DND-41 (cell line): ENCODE data around the gene DNAJC17.

ENCODE experiments used
- ATAC-seq: fragments of 200-7000 bp; cut with Tn5 transposase; 3 replicates; pipeline ENCODE4 v1.9.1; 2021; ENCODE audit warnings: low read depth; ENCODE audit not compliant: insufficient read depth
- DNase-seq: peaks from one replicate; pipeline ENCODE4 v3.0.0-alpha.2; 2020
- H2AFZ ChIP-seq: 2 replicates; pipeline ENCODE4 v1.6.0; 2012; ENCODE audit warnings: low read depth, low read length
- H3K27ac ChIP-seq: 2 replicates; pipeline ENCODE4 v1.5.1; 2012; ENCODE audit warnings: low read length, inconsistent platforms
- H3K27me3 ChIP-seq: fragments of 200-600 bp; sonication (generic); 2 replicates; pipeline ENCODE4 v1.6.0; 2012; ENCODE audit warnings: low read length, mild to moderate bottlenecking, inconsistent platforms; ENCODE audit not compliant: insufficient read depth, poor library complexity
- H3K36me3 ChIP-seq: 2 replicates; pipeline ENCODE4 v1.5.1; 2012; ENCODE audit warnings: low read length, inconsistent platforms; ENCODE audit not compliant: insufficient read depth
- H3K4me1 ChIP-seq: 2 replicates; pipeline ENCODE4 v1.5.1; 2012; ENCODE audit warnings: mild to moderate bottlenecking, low read length; ENCODE audit not compliant: insufficient read depth
- H3K4me2 ChIP-seq: 2 replicates; pipeline ENCODE4 v1.6.0; 2012; ENCODE audit warnings: mild to moderate bottlenecking, moderate library complexity, low read length, inconsistent platforms; ENCODE audit not compliant: insufficient read depth
- H3K4me3 ChIP-seq, 2 experiments: fragments of 200-600 bp in 1 of 2; shearing (Covaris generic) in 1 of 2; 2 replicates each; pipeline ENCODE4 v1.5.1; 2012 to 2016; ENCODE audit warnings: inconsistent platforms in 2 of 2, low read length in 2 of 2, mild to moderate bottlenecking in 2 of 2, low read depth in 1 of 2, moderate library complexity in 1 of 2
- H3K79me2 ChIP-seq: 2 replicates; pipeline ENCODE4 v1.6.0; 2012; ENCODE audit warnings: low read length, inconsistent platforms; ENCODE audit not compliant: insufficient read depth
- H3K9ac ChIP-seq: 2 replicates; pipeline ENCODE4 v1.6.0; 2012; ENCODE audit warnings: low read depth, mild to moderate bottlenecking, inconsistent platforms, low read length, moderate library complexity
- H3K9me3 ChIP-seq: 2 replicates; pipeline ENCODE4 v1.5.1; 2012; ENCODE audit warnings: low read length, moderate library complexity, mild to moderate bottlenecking, inconsistent platforms; ENCODE audit not compliant: insufficient read depth, severe bottlenecking
- H4K20me1 ChIP-seq: 2 replicates; pipeline ENCODE4 v1.6.0; 2012; ENCODE audit warnings: low read length; ENCODE audit not compliant: insufficient read depth
- CTCF ChIP-seq: IDR thresholded peaks from 2 replicates; pipeline ENCODE4 v1.5.1; 2012; ENCODE audit warnings: borderline replicate concordance, low read length, moderate library complexity, mild to moderate bottlenecking; ENCODE audit not compliant: poor library complexity, severe bottlenecking; ENCODE audit errors: extremely low read depth
- EZH2 ChIP-seq: IDR thresholded peaks from 3 replicates; pipeline ENCODE4 v1.6.1; 2012; ENCODE audit warnings: borderline replicate concordance, low read depth, mild to moderate bottlenecking, moderate library complexity, low read length, inconsistent platforms; ENCODE audit not compliant: severe bottlenecking

DNAJC17 gene

GRCh38 chr15:40830884-40831283 is 23.6 kb upstream of the DNAJC17 start:
- no peaks in the 10 kb centered on the region for H3K27me3 ChIP-seq
- H3K4me3 ChIP-seq, result no peak overlapping the region
- H2AFZ ChIP-seq, result no peak overlapping the region
- no peaks in the 10 kb centered on the region for H3K9me3 ChIP-seq
- no peaks in the 10 kb centered on the region for H3K4me1 ChIP-seq
- H3K27ac ChIP-seq, result no peak overlapping the region
- no peak for DNase-seq
- H3K36me3 ChIP-seq, result no peaks in the 10 kb centered on the region
- H3K9ac ChIP-seq, result no peak overlapping the region
- no peaks in the 10 kb centered on the region for H4K20me1 ChIP-seq
- H3K79me2 ChIP-seq, result no peaks in the 10 kb centered on the region
- H3K4me2 ChIP-seq, result no peak overlapping the region
- no peak for ATAC-seq
- TF ChIP-seq CTCF (no peak), EZH2 (no peak)

GRCh38 chr15:40829115-40829514 is 21.8 kb upstream of the DNAJC17 start:
- Histone ChIP-seq H3K36me3 (no peaks in the 10 kb centered on the region), H3K4me3 (no peak overlapping the region), H3K9me3 (no peaks in the 10 kb centered on the region), H3K9ac (no peak overlapping the region), H3K27ac (no peak overlapping the region), H3K79me2 (no peaks in the 10 kb centered on the region), H3K27me3 (no peaks in the 10 kb centered on the region), H4K20me1 (no peaks in the 10 kb centered on the region), H3K4me2 (no peak overlapping the region), H2AFZ (no peak overlapping the region), H3K4me1 (no peaks in the 10 kb centered on the region)
- TF ChIP-seq EZH2 (no peak), CTCF (no peak)
- ATAC-seq (no peak), DNase-seq (no peak)

GRCh38 chr15:40828447-40829036 is 21.3 kb upstream of the DNAJC17 start, which contains the start of gene PPP1R14D:
Gene PPP1R14D, minus strand, starts transcription at chr15:40828708. Its CDS starts 67 bp downstream, at chr15:40828641.
- H3K9ac ChIP-seq, result no peak within 1 kb of the TSS
- H2AFZ ChIP-seq, result no peak within 1 kb of the TSS
- ATAC-seq, result no peak
- no peaks in the 10 kb centered on the region for H3K27me3 ChIP-seq
- no peak for DNase-seq
- H3K4me2 ChIP-seq, result no peak within 1 kb of the TSS
- no peaks in the 10 kb centered on the region for H3K79me2 ChIP-seq
- H3K4me3 ChIP-seq, result no peak within 1 kb of the TSS
- H3K9me3 ChIP-seq, result no peaks in the 10 kb centered on the region
- no peak within 1 kb of the TSS for H3K27ac ChIP-seq
- H3K36me3 ChIP-seq, result no peaks in the 10 kb centered on the region
- no peaks in the 10 kb centered on the region for H4K20me1 ChIP-seq
- H3K4me1 ChIP-seq, result no peaks in the 10 kb centered on the region
- TF ChIP-seq EZH2 (no peak), CTCF (no peak)
